ENCODE data around the gene PEA15.

- TF ChIP-seq CTCF (IDR thresholded peaks at IDR 0.05) (peak; percentile 95), EZH2 (IDR thresholded peaks at IDR 0.05) (no peak), EZH2phosphoT487 (IDR thresholded peaks at IDR 0.05) (no peak)
Measured at GRCh38 chr1:160193091-160193819, 11.9 kb upstream of the PEA15 start.
